HUDEP-2 (cell line): ENCODE results near the gene LYPD5.

Source experiments
- DNase-seq, 76 experiments: peaks; one replicate each; lab custom pipeline; 2025; ENCODE audit not compliant: unreplicated experiment in 76 of 76; lab: John Stamatoyannopoulos, UW

LYPD5 gene

DNA sequence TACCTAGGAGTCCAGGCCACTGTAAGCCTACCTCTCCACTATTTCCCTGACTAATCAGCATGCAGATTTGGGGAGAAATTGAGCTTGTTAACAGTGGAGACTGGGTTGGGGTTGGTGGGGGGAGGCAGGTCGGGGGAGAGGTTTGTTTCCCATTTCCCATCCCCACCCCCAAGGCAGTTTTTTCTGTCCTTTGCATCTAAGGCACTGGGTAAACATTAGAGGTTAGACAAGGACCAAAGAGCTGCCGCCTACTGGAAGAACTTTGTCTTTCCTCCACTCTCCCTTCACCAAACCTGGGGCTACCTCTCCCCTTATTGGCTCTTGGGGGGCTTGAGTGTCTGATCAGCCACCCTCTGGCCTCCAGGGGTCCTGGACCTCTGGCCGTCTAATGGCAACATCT lies 22.4 kb downstream of the LYPD5 start:
- DNase-seq = peak in 16 of 76 experiments; percentile 18 to 53 (median 34)

DNA sequence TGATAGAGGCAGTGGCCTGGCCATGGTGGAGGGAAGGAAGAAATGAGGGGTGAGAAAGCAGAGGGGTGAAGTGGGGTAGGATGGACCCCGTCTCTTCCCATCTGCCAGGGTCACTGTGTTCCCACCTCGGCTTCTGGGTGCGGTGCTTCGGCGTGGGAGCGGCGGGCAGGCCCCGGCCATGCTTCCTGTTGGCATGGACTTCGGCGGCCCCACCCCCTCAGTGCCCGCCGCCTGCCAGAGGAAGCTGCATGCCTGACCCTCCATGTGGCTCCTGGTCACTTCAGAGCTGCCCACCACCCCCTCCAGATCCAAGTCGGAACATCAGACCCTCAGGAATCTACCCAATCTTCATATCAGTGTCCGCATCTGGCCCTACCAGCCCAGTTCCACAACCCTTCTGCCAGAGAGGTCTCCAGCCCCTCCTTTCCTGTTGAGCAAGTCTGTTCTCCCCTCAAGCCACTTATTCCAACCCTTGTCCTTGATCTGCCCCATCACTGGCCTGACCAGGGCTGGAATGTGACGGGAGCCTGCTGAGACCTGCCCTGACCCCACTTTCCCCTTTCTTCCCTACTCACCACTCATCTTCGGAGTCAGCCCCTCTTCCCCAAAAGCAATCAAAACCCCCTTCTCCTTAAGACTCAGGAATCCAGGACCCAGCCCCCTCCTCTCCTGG lies 23.0 kb downstream of the LYPD5 start:
- peak in 20 of 76 experiments; percentile 15 to 58 (median 29) for DNase-seq

DNA sequence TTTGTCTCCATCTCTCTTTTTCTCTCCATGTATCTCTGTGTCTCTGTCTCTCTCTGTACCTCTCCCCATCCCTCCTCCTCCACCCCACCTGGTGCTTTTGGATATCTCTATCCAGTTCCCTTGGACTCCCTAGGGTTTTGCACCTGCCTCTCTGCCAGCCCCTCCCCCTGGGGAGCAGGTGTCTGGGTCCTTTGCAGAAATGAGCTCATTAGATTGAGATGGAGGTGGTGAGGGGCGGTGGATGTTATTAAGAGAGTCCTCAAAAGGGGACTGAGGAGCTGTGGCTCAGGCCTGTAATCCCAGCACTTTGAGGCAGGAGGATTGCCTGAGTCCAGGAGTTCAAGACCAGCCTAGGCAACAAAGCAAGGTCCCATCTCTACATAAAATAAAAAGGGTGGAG lies 23.6 kb downstream of the LYPD5 start:
- no peak for DNase-seq

DNA sequence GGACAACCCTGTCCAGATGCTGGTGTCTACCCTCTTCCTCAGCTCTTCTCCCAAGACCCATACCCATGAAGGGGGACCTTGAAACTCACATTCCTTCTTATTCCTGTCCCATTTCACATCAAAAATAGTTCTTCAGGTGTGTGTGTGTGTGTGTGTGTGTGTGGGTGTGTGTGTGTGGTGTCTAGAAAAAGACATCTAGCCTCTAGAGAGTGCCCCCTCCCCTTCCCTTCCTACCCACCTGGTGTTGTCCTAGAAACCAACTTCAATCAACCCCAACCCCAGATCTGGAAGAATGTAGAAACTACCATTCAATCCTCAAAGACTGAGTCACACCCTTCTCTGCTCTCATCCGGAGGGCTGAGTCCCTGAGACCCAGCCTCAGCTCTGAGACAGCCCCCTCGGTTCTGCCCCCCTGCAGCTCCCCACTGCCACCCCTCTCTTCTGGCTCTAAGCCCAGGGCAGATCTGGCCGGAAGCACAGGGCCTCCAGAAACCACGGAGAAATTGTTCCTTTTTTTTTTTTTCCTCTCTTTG lies 25.0 kb downstream of the LYPD5 start:
- DNase-seq = peak in 6 of 76 experiments; percentile 15 to 53 (median 24)

DNA sequence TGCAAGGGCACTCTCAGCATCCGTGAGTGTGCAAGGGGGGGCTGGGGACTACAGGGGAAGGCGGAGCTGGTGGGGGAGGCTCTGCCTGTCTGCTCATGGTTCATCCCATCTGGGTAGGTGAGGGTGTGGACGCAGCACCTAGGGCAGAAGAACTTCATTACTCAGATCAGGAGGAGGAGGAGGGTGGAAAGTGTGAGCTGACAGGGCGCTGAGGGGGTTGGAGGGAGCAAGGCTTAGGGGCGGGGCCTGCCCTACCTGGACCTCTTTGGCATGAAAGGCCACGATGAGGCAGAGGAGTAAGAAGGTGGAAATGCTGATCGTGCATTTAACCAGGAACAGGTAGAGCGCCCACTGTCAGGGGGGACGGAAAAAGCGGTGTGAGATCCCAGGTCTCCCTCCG lies 26.0 kb downstream of the LYPD5 start:
- no peak for DNase-seq

DNA sequence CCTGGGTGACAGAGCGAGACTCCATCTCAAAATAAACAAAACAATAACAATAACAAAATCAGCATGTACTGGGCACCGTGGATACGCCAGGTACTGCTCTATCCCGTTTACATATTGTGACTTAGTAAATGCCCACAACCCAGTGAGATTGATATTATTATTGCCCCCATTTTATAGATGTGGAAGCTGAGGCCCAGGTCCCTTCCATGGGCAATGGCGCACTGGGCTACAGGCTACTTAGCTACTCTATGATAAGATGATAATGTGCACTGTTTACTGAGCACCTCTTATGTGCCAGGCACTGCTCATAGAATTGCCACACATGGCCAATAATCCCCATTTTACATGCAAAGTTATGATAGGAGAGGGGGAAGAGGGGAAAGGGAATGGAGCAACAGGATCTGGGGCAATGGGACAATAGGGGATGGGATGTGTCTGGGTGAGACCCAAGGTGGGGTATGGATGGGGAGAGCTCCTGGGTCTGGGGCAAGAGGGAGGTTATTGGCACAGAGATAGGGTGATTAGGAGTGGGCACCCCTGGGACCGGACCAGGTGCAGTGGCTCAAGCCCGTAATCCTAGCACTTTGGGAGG lies 26.9 kb downstream of the LYPD5 start:
- no peak for DNase-seq

DNA sequence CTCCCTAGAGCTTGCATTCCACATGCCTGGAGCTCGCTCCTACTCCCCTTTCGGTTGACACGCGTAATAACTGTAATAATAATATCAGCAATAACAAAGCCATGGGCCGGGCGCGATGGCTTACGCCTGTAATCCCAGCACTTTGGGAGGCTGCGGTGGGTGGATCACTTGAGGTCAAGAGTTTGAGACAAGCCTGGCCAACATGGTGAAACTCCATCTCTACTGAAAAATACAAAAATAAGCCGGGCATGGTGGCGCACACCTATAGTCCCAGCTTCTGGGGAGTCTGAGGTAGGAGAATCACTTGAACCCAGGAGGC lies 27.3 kb downstream of the LYPD5 start:
- peak in 11 of 76 experiments; percentile 61 to 94 (median 75) for DNase-seq

DNA sequence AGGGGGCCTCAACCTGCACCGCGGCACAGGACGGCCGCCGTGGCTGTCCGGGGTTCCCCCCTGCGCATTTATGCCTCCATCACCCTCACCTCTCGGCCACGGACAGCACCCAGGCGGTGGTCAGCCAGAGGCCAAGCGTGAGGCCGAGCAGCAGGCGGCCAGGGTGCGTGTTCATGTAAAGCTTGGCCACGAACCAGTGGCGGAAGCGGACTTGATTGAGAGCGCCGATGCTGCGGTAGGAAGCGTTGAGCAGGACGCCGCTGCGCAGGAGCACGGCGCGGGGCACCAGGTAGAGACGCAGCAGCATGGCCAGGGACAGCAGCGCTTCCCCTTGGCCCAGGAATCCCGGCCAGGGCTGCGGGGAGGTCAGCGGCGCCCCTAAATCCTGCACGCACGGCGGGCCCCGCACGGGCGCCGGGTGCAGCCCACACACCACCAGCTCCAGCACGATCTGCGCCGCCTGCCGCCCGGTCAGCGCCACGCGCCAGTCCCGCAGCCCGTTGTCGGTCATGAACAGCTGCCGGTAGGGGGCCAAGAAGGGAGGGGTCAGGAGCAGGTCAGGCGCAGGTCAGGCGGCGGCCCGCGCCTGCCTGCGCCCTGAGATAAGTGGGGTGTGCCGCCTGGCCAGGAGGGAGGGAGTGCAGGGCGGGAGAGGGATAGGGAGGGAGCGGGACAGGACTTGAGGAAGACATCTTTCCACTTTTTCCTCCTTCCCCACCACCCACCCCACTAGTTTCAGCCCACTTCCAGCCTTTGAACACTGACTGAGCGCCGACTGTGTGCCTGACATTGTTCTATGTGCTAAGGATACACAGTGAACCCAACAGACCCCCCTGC lies 27.9 kb downstream of the LYPD5 start:
- DNase-seq = peak in 74 of 76 experiments; percentile 78 to 99 (median 95)

DNA sequence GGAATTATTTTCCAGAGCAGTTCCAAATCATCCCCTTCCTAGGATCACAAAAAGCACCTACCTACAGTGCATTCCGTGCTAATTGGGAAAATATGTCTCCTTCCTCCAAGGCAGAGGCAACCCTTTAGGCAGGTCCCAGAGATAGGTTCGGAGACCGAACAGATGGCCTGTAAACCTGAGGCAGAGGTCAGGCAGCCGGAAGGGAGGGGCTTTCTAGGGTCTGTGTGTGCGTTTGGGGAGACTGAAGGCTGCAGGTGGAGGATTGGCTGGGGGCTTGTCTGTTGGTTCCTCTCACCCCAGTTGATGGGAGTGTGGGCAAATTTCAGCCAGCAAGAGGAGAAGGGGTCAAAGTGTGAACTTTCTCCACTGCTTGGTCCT lies 28.5 kb downstream of the LYPD5 start:
- no peak for DNase-seq

DNA sequence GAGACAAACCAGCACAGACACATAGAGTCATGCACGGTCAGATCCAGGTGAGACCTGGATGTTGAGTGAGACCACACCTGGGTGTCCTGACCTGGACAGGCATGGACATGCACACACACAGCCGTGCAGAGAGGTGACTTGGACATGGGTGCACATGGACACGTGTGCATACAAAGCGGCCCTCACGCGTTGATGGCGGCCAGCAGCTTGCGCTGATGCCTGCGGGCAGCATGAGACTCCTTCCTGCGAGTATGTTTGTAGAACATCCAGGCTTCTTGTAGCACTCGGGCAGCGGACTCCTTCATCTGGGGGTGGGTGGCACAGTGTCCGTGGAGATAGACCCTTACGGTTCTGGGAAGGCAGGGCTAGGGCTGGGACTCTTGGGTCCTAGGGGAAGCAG lies 33.0 kb downstream of the LYPD5 start:
- no peak for DNase-seq

DNA sequence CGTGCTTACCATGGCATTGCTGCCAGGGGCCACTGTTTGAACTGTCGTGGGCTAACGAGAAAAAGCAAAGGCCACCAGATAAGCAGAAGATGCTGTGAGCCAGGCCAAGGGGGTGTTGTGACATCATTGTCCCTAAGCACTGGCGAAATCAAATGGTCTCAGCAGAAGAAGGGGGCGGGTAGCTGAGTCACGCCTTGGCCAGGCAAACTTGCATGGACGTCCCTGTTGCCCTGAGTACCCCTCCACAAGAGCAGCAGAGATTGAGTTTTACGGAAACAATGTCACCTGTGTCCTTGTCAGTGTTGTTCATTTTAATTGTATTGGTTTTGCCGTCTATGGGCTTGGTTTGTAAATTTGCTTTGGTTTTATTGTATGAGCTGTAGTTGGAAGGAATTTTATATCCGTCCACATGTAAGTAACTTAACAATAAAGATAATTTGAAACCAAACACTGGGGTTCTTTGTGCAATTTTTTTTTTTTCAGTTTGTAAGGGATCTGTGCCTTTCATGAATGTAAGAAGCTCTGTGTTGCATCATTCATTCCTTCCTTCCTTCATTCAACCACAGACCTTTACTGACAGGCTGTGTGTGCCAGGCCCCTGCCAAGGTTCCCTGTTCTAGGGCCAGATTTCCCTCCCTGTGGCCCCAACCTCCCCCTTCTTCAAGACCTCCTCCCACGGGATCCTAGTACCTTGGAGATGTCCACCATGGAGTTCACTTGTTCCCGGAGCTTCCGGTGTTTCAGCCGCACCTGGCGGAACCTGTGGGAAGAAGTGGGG lies 33.8 kb downstream of the LYPD5 start:
- peak in 1 of 76 experiments; percentile 33 for DNase-seq

DNA sequence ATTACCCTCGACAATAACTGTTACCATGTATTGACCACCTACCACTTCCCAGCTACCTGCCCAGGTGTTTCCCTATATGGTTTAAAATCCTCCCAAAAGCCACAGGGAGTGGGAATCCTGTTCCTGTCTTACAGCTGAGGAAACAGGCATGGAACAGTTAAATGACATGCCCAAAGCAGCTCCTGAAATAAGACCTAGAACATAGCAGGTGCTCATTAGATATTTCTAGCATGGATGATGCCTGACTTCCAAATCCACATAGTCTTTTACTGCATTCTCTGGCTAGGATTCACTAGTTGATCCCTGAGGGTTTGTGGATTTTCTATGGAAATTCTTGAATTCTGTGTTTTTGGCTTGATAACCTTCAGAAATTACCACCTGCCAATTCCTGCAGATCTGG lies 34.4 kb downstream of the LYPD5 start:
- DNase-seq = no peak

DNA sequence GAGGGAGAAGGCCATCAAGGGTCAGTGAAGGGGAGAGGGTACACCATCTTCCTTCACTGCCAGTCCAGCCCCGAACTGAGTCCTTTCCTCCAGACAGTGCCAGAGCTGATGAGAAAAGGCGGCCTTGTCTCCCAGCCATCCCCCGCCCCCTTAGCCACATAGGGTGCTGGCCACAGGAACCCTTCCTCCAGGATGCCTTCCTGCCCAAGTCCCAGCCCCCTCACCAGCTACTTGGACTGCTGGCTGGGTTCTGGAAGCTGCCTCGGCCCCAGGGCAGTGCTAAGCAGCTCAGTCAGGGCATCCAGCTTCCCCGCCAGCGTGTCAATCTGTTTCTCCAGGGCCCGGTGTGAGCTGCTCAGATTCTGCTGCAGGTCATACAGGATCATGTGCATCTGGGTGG lies 34.9 kb downstream of the LYPD5 start:
- DNase-seq = no peak

DNA sequence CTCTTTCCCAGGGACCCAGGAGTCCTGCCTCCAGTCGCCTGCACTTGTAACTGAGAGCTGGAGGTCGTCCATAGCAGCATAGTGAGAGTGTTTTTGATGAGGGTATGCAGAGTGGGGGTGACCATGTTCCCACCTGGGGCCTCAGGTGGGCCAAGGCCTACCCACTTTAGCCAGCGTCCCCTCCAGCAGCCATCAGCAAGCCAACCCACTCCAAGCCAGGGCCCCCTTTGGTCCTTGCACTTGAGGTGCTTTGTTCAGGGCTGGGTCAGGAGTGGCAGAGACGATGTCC lies 35.5 kb downstream of the LYPD5 start:
- no peak for DNase-seq

DNA sequence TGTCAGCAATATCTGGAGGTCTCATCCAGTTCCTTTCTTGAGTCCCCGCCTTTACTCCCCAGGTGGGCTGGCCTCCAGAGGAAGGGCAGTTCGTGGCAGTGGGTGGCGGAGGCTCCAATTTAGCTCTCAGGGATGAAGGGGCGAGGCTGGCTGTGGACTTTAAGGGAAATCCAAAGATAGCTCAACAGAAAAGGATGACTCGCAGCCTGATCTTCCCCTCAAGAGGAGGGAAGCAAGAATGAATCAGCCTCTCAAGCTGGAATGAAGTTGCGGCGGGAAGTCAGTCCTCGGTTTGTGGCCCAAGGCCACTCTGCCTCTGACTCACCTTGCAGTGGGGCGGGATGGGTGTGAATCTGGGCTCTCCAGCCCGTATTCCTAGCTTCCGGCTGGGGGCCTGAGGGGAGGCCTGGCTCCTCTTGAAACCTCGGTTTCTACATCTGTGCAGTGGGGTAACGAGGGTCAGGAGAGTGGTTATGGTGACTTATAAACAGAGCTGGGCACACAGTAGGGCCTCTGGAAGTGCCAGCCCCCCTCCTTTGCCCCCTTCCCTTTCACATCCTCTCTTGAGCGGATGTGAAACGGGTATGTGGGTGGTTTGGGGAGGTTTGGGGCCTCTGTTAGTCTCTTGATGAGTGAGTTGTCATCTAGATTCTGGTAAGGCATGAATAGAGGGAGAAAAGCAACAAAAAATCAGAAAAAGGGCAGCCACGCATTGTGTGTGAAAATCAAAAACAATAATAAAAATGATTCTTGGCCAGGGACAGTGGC lies 37.0 kb downstream of the LYPD5 start:
- DNase-seq = peak in 1 of 76 experiments; percentile 49

DNA sequence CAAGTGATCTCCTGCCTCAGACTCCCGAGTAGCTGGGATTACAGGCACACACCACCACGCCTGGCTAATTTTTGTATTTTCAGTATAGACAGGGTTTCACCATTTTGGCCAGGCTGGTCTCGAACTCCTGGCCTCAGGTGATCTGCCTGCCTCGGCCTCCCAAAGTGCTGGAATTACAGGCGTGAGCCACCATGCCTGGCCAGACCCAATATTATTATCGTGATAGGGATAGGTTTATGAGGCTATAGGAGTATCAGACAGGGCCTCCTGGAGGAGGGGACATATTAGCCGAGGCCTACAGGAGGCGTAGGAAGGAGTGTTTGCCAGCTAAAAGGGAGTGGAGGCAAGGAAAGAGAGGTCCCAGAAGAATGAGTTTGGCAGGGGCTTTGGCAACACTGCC lies 37.6 kb downstream of the LYPD5 start:
- peak in 1 of 76 experiments; percentile 49 for DNase-seq

DNA sequence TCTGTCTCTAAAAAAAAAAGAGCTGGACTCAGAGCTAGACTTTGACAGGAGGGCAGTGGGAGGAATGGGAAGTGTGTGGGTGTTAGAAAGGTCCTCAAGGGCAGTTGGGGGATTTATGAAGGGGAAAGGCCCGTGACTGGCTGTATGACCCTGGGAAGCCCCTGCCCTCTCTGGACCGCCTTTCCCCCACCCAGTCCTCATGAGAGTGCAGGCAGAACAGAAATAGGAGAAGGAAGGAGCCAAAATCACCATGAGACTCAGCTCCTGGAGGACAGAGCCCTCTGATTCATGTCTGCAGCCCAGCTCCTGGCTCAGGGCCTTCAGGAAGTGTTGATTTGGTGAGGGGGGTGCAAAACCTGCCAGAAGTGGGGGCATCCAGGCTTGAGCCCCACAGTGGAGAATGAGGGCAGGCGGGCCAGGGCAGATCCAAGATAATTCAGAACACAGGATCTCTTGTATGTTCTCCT lies 38.7 kb downstream of the LYPD5 start:
- DNase-seq = peak in 1 of 76 experiments; percentile 23

DNA sequence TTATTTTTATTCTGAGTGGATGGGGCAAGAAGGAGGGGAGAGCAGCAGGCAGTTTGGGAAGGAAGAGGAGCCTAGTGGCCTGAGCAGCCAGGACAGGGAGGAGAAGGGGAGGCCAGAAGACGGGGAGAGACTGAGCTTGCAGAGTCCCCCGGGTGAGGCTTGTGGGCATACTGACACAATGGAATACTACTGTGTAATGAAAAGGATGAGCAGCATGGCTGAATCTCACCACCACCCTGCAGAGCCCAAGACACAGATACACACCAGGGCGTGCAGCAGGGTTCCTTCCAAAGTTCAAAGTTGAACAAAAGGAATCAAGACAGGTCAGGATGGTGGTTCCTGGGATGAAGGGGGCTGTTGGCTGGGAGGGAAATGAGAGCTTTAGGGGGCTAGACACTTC lies 39.4 kb downstream of the LYPD5 start:
- DNase-seq = no peak

DNA sequence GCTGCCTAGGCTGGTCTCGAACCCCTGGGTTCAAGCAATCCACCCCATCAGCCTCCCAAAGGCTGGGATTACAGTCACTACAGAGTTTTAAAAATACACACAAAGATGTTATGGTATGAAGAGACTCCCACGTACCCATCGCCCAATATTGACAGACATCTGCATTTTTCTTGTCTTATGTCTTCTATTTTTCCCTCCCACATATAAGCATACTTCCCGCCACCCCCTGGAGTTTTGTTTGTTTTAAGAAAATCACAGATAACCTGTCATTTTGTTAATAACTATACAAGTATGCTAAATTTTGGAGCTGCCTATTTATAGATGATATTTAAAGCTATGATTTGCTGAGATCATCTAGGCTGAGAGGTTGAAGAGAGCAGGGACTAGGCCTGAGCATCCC lies 41.3 kb downstream of the LYPD5 start:
- no peak for DNase-seq

DNA sequence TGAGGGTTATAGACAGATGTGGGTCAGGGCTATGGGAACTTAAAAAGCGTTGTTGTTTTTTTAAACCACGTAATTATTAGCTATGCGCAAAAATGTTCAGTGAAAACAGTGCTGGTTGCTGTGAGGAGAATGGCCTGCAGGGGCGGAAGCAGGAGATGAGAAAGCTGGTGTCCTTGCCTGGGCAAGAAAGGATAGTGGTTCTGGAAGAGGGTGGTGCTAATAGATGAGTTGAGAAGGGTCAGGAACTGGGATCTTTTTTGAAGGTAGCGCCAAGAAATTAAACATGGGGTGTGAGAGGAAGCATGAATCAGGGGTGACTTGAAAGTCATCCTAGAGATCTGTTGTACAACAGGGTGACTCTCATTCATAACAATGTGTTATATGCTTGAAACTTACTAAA lies 42.7 kb downstream of the LYPD5 start:
- no peak for DNase-seq
